SU-DHL-6 (cell line): ENCODE results near the gene DOK7.

Experiments
- H2AFZ ChIP-seq: fragments of 200-600 bp; sonication (generic); 2 replicates; pipeline ENCODE4 v1.6.1; 2014; ENCODE audit warnings: low read depth, mild to moderate bottlenecking, moderate library complexity, mixed read lengths, antibody characterized with exemption, low read length; ENCODE audit not compliant: severe bottlenecking
- H3F3A ChIP-seq: fragments of 200-600 bp; shearing (Covaris generic); 2 replicates; pipeline ENCODE4 v1.6.0; 2016; ENCODE audit warnings: antibody characterized with exemption, mild to moderate bottlenecking; ENCODE audit not compliant: insufficient read depth
- H3K27ac ChIP-seq: fragments of 200-600 bp; sonication (generic); 2 replicates; pipeline ENCODE4 v1.5.1; 2016; ENCODE audit warnings: low read depth, mild to moderate bottlenecking, low read length, moderate library complexity, mixed read lengths
- H3K27me3 ChIP-seq: fragments of 200-600 bp; sonication (generic), shearing (Covaris generic); 2 replicates; pipeline ENCODE4 v1.6.0; 2014; ENCODE audit warnings: mild to moderate bottlenecking, low read length
- H3K36me3 ChIP-seq: fragments of 200-600 bp; sonication (generic); 2 replicates; pipeline ENCODE4 v1.6.1; 2014; ENCODE audit warnings: mild to moderate bottlenecking, low read length, mixed read lengths
- H3K4me2 ChIP-seq: fragments of 300-600, 200-600 bp; shearing (Covaris generic), sonication (generic); 2 replicates; pipeline ENCODE4 v1.6.0; 2014; ENCODE audit warnings: low read length, low read depth, mild to moderate bottlenecking; ENCODE audit not compliant: poor library complexity, severe bottlenecking
- H3K4me3 ChIP-seq: fragments of 200-600 bp; sonication (generic); 2 replicates; pipeline ENCODE4 v1.5.1; 2014; ENCODE audit warnings: antibody characterized with exemption, low read length, mild to moderate bottlenecking, mixed read lengths; ENCODE audit not compliant: insufficient read depth, poor library complexity, severe bottlenecking
- H3K79me2 ChIP-seq: fragments of 200-600 bp; sonication (generic); 2 replicates; pipeline ENCODE4 v1.6.1; 2014; ENCODE audit warnings: mild to moderate bottlenecking, low read length, moderate library complexity; ENCODE audit not compliant: insufficient read depth
- H3K9ac ChIP-seq: fragments of 200-600 bp; sonication (generic); 2 replicates; pipeline ENCODE4 v1.7.0; 2014; ENCODE audit warnings: mild to moderate bottlenecking, low read length
- H3K9me2 ChIP-seq: fragments of 200-600 bp; sonication (generic); replicated peaks from 2 replicates; pipeline ENCODE4 v1.6.1; 2014; ENCODE audit warnings: low read length; ENCODE audit not compliant: insufficient read depth
- H3K9me3 ChIP-seq: fragments of 200-600 bp; sonication (generic); 2 replicates; pipeline ENCODE4 v1.6.1; 2014; ENCODE audit warnings: low read length, mixed read lengths; ENCODE audit not compliant: insufficient read depth
- H4K20me1 ChIP-seq: fragments of 200-600 bp; sonication (generic); 2 replicates; pipeline ENCODE4 v1.6.1; 2014; ENCODE audit warnings: low read depth, mild to moderate bottlenecking, antibody characterized with exemption, low read length, moderate library complexity, mixed read lengths
- CTCF ChIP-seq: fragments of 200-600 bp; sonication (generic); IDR thresholded peaks from one replicate; pipeline ENCODE4 v1.5.1; 2017; ENCODE audit warnings: antibody characterized with exemption, mild to moderate bottlenecking, low read length, moderate library complexity; ENCODE audit not compliant: insufficient read depth, poor library complexity, severe bottlenecking
- EZH2phosphoT487 ChIP-seq: fragments of 200-600 bp; sonication (generic), shearing (Covaris generic); conservative IDR thresholded peaks from 2 replicates; pipeline ENCODE4 v1.6.1; 2018; ENCODE audit warnings: mild to moderate bottlenecking, antibody characterized with exemption, low read length, moderate library complexity, mixed read lengths

DOK7 gene

DNA sequence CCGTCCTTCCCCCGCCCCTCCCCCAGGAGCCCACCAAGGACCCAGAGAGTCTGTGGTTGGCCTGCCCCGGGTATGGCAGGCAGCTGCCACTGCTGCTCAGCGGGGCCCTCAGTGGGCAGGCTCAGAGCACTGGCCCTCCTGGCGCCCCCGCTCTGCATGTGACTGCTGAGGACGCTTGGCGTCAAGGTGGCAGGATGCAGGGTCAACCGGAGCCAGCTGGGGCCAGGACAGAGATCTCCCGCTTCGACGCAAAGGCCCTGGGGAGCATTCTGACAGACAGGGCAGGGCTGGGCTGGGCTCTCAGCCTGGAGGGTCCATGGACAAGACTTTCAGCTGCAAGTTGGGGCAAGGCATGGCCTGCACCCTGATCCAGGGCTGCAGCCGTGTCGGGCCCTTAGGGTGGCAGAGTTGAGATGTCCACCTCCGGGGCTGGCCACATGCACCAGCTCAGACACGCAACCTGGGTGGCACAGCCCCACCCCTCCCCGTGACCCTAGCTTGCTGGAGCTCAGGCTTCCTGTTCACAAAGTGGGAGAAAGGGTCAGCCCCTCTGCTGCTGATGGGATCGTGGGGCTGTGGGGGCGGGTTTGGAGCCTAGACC, 38.8 kb downstream of the DOK7 start:
- Histone ChIP-seq H3K9me3 (no peaks in the 10 kb centered on the region), H3K79me2 (no peaks in the 10 kb centered on the region), H3F3A (no peaks in the 10 kb centered on the region), H3K36me3 (no peaks in the 10 kb centered on the region), H3K27ac (no peak overlapping the region), H3K9me2 (no peaks in the 10 kb centered on the region), H2AFZ (no peak overlapping the region), H4K20me1 (no peaks in the 10 kb centered on the region), H3K27me3 (no peaks in the 10 kb centered on the region), H3K9ac (no peak overlapping the region), H3K4me3 (no peak overlapping the region), H3K4me2 (no peak overlapping the region)
- TF ChIP-seq EZH2phosphoT487 (no peak), CTCF (no peak)

DNA sequence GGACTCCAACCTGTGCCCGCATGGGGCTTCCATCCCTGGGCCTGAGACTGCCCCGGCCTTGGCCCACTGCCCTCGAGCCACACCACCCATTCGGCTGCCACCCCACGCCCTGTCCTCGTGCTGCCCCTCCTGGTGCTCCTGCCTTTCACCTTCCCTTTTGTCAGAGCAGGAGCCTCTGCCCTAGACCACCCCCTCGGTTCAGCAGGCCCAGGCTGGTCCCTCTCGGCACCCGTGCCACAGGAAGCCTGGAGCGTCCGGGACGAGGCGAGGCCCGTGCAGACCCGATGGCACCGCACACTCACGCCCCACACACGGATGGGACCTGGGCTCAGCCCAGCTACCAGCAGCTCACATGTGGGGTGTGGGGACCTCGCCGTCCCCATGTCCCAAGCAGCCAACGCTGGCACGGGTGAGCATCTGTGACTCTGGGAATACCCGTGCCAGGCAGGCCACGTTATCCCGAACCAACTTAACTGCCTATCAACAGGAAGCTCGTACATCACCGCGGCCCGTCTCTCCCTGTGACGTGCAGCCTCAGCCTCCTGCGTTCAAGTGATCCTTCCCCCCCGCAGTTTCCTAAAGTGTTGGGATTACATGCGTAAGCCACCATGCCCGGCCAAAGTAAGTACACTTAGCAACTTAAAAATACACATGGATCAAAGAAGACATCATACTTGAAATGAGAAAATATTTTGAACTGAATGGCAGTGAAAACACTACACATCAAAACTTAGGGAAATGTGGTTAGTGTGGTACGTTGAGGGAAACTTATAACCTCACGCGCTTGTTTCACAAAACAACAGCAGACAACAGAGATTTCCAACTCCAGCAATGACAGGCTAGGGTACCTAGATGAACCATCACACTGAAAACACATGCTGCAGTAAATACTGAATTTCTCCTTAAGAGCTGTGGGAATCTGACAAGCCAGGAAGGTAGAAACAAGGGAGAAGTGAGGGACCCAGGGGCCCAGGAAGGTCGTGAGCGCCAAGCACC, 40.1 kb downstream of the DOK7 start:
- Histone ChIP-seq H3K9ac (no peak overlapping the region), H3K9me2 (no peaks in the 10 kb centered on the region), H3K4me2 (no peak overlapping the region), H3K36me3 (no peaks in the 10 kb centered on the region), H3F3A (no peaks in the 10 kb centered on the region), H2AFZ (no peak overlapping the region), H3K79me2 (no peaks in the 10 kb centered on the region), H3K27me3 (no peaks in the 10 kb centered on the region), H4K20me1 (no peaks in the 10 kb centered on the region), H3K9me3 (no peaks in the 10 kb centered on the region), H3K27ac (no peak overlapping the region), H3K4me3 (no peak overlapping the region)
- no peak for TF ChIP-seq CTCF
- TF ChIP-seq EZH2phosphoT487 = no peak

GRCh38 chr4:3505231-3505630, 42.1 kb downstream of the DOK7 start:
- Histone ChIP-seq H3K9me3 (no peaks in the 10 kb centered on the region), H3K9ac (no peak overlapping the region), H4K20me1 (no peaks in the 10 kb centered on the region), H3K27me3 (no peaks in the 10 kb centered on the region), H3K27ac (no peak overlapping the region), H3F3A (no peaks in the 10 kb centered on the region), H3K4me3 (no peak overlapping the region), H3K4me2 (no peak overlapping the region), H2AFZ (no peak overlapping the region), H3K79me2 (no peaks in the 10 kb centered on the region), H3K9me2 (no peaks in the 10 kb centered on the region), H3K36me3 (no peaks in the 10 kb centered on the region)
- TF ChIP-seq EZH2phosphoT487 = no peak
- TF ChIP-seq CTCF = no peak
